RCC 7860 (cell line): ENCODE measurements around the gene TMEM164.

Experiments used
- DNase-seq: peaks from one replicate; pipeline ENCODE4 v3.0.0-alpha.2; 2015; ENCODE audit warnings: low spot score
- FAIRE-seq: peaks from 2 replicates; lab custom pipeline; 2012; peaks lifted over from hg19 to GRCh38; lab: Jason Lieb, UNC

The TMEM164 gene

DNA sequence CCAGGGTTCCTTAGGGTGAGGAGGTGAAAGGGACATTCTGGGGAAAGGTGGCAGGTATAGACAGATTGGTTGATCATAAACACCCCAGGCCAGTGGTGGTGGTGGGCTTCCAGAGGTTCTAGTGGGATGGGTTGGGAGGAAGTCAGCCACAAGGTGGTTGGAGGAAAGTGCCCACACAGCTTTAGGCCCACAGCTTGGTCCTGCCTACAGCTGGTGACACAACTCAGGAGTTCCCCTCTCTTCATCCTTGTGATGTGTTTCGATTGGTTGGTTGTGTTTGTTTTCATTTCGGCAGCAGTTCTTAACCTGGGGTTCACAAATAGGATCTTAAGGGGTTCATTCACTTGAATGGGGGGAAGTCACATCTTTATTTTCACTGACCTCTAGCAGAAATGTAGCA, 157.0 kb downstream of the TMEM164 start:
- FAIRE-seq, result no peak
- no peak for DNase-seq

- DNase-seq (no peak), FAIRE-seq (no peak)
Measured at GRCh38 chrX:110161361-110161686, 158.4 kb downstream of the TMEM164 start.

DNA sequence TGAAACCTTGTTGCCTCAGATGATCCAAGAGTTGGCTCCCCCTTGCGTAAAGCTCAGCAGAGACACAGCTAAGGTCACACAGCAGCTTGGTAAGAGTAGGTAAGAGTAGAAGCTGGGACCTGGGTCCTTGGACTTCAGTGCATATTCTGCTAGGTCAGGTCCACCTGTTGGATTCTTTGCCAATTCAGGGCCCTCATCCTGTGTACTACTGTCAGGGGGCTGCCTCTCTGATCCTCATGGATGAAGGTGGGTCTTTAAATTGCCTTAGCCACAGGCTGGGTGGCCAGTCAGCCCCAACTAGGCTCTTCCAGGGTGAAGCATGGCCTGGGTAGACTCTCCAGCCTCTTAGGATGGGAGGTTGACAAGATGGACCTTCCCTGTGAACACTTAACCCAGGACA, 159.2 kb downstream of the TMEM164 start:
- FAIRE-seq, result no peak

DNA sequence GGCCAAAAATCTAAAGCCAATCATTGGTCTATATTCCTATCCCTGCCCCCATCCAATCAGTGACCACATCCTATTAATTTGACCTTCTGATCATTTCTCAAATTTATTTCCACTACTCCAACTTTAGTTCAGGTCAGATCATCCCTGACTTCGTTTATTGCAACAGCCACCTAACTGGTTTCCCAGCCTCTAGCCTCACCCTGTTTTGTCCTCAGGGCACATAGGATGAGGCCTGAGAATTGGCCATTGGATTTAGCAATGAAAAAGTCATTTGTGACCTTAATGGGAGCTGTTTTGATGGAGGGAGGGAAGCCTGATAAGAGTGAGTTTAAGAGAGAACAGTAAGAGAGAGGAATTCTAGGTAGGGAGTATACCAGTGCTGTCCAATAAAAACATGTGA, 160.0 kb downstream of the TMEM164 start:
- DNase-seq, result no peak
- FAIRE-seq, result no peak

More for the DNA sequence above, 159.2 kb downstream of the TMEM164 start:
- no peak for DNase-seq

GRCh38 chrX:110163488-110163887, 160.6 kb downstream of the TMEM164 start:
- no peak for FAIRE-seq
- no peak for DNase-seq

GRCh38 chrX:110167952-110168451, 165.1 kb downstream of the TMEM164 start:
- no peak for FAIRE-seq

GRCh38 chrX:110168585-110168984, 165.7 kb downstream of the TMEM164 start:
- DNase-seq (no peak), FAIRE-seq (no peak)

More at GRCh38 chrX:110167952-110168451, 165.1 kb downstream of the TMEM164 start:
- peak; percentile 44 for DNase-seq

DNA sequence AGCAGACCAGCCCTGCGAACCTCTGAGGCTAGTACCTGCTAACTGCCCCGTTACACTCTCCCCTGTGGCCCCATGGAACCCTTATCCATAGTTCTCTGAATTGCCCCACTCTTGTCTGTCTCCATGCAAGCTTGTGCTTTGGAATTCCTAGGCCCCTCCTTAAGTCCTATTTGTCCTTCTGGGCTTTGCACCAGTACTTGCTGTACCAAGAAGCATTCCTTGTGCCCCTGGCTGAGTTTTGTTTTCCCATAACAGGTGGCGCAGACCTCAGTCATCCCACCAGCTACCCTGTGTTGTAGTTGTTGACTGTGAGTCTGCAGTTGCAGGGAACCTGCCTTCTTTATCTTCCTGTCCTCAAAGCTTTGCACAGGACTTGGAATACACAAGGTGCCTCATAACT, 167.1 kb downstream of the TMEM164 start:
- no peak for FAIRE-seq
- no peak for DNase-seq

GRCh38 chrX:110171442-110171841, 168.5 kb downstream of the TMEM164 start:
- FAIRE-seq (no peak), DNase-seq (no peak)

GRCh38 chrX:110172215-110172614, 169.3 kb downstream of the TMEM164 start:
- DNase-seq (no peak), FAIRE-seq (no peak)

DNA sequence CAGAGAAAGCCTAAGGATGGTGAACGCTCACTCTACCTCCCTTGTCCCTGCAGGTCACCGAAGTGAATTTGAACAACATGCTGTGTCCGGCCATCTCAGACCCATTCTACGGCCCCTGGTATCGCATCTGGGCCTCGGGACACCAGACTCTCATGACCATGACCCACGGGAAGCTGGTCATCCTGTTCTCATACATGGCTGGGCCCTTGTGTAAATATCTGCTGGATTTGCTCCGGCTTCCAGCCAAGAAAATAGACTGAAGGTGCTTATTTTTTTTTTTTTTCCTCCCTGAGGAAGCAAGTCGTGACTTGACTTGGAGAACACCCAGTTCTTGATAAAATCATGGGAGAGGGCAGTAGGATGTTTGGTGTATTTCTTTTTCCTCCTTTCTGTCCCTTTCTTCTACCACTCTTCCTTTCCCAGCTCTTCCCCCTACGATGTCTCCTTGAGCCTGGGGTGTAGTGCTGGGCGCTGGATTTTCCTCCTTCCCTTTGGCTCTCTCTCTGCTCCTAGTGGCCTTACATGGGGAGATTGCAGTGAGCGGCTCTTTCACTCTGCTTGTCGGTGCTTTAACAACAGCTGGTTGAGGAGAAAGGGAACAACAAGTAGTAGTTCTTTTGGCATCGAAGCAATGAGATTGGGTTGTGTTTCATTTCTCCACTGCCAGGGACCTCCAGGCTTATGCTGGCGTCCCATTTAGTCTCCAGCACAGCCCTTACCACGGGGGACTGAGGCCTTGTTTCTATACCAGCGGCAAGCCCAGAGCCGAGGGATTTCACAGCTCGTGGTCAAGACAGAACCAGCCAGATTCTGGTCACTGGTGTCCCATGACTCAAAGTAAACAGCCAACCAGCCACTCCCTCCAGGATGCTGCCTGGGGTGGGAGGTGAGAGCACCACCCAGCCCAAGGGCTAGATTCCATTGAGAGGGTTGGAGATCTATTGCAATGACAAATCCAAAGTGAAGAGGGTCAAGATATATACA, 170.6 kb downstream of the TMEM164 start:
- DNase-seq (peak; percentile 21), FAIRE-seq (peak; percentile 58)

- FAIRE-seq (no peak), DNase-seq (no peak)
Measured at GRCh38 chrX:110175146-110175545, 172.2 kb downstream of the TMEM164 start.

- FAIRE-seq (no peak), DNase-seq (no peak)
Measured at GRCh38 chrX:110175696-110176095, 172.8 kb downstream of the TMEM164 start.

- DNase-seq (no peak), FAIRE-seq (no peak)
Measured at GRCh38 chrX:110178179-110178865, 175.4 kb downstream of the TMEM164 start.

- DNase-seq (peak; percentile 49), FAIRE-seq (no peak)
Measured at GRCh38 chrX:110180176-110180927, 177.4 kb downstream of the TMEM164 start.

GRCh38 chrX:110180928-110181310, 178.0 kb downstream of the TMEM164 start:
- FAIRE-seq (peak; percentile 82), DNase-seq (peak; percentile 33)

- no peak for FAIRE-seq
Measured at GRCh38 chrX:110181459-110182137, 178.7 kb downstream of the TMEM164 start.

GRCh38 chrX:110182362-110182761, 179.4 kb downstream of the TMEM164 start:
- DNase-seq, result no peak
- no peak for FAIRE-seq

More at GRCh38 chrX:110181459-110182137, 178.7 kb downstream of the TMEM164 start:
- no peak for DNase-seq

DNA sequence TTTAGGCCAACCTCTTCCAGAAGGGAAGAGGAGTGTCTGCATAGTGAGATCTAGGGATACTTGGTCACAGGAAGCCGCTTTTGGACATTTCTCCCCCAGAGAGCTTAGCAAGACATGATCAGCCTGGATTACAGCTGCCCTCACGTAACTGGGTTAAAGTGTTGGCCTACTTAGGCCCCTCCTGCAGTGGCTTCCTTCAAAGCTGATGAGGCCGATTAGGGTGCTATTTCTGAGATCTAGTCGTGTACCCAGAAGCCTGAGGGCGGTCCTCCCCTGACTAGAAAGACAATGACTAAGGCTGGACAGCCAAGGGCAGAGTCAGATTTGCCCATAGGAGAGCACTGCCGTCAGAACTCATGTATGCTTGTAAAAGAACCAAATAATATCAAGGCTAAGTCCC, 180.0 kb downstream of the TMEM164 start:
- FAIRE-seq (no peak), DNase-seq (no peak)

GRCh38 chrX:110183314-110183713, 180.4 kb downstream of the TMEM164 start:
- FAIRE-seq (no peak), DNase-seq (no peak)
